ENCODE results near the gene IL36A.
A peak's percentile ranks its signal among the peaks of the same experiment; 100 is the strongest.

IL36A gene

GRCh38 chr2:113046465-113046864 lies 41.2 kb downstream of the IL36A start:
- ChIA-PET CTCF (no interaction called here), POLR2A (no interaction called here)
- DNase-seq (ENCODE audit: extremely low spot score) = no peak
- no peak for TF ChIP-seq FOXA1 (IDR thresholded peaks at IDR 0.05)
- no peak for TF ChIP-seq NFRKB (IDR thresholded peaks at IDR 0.05)
- no peak for TF ChIP-seq ELF4 (IDR thresholded peaks at IDR 0.05)
- TF ChIP-seq FOXM1 (IDR thresholded peaks at IDR 0.05; ENCODE audit: borderline replicate concordance) = no peak
- no peak for TF ChIP-seq HDGF (IDR thresholded peaks at IDR 0.05; ENCODE audit: borderline replicate concordance)
- no peak for TF ChIP-seq ZNF384 (IDR thresholded peaks at IDR 0.05)

GRCh38 chr2:113050921-113051895 lies 45.9 kb downstream of the IL36A start:
- CTCF ChIA-PET = no interaction called here
- TF ChIP-seq L3MBTL2 (conservative IDR thresholded peaks at IDR 0.05) (no peak), BHLHE40 (IDR thresholded peaks at IDR 0.05; ENCODE audit: borderline replicate concordance) (no peak), NFRKB (IDR thresholded peaks at IDR 0.05) (no peak), ZNF384 (IDR thresholded peaks at IDR 0.05) (no peak), FOXK2 (IDR thresholded peaks at IDR 0.05) (no peak), LEF1 (IDR thresholded peaks at IDR 0.05; ENCODE audit: borderline replicate concordance) (no peak), FOXM1 (IDR thresholded peaks at IDR 0.05; ENCODE audit: borderline replicate concordance) (no peak), SUZ12 (IDR thresholded peaks at IDR 0.05) (no peak), ELF4 (IDR thresholded peaks at IDR 0.05) (no peak), HDGF (IDR thresholded peaks at IDR 0.05; ENCODE audit: borderline replicate concordance) (no peak), CTBP1 (IDR thresholded peaks at IDR 0.05; ENCODE audit: borderline replicate concordance) (no peak), ARNT (IDR thresholded peaks at IDR 0.05) (no peak), PKNOX1 (IDR thresholded peaks at IDR 0.05) (no peak), SP1 (IDR thresholded peaks at IDR 0.05) (no peak)
- no peak for DNase-seq (ENCODE audit: extremely low spot score)
- POLR2A ChIA-PET = no interaction called here

- ChIA-PET POLR2A (no interaction called here), CTCF (no interaction called here)
- no peak for DNase-seq (ENCODE audit: extremely low spot score)
- no peak for TF ChIP-seq FOXA1 (IDR thresholded peaks at IDR 0.05)
Measured at GRCh38 chr2:113052396-113052917, 47.2 kb downstream of the IL36A start, which contains the start of gene IL36B. Gene IL36B (minus strand): TSS chr2:113052867.

- POLR2A ChIA-PET = no interaction called here
- DNase-seq (ENCODE audit: extremely low spot score) = no peak
- TF ChIP-seq NFRKB (IDR thresholded peaks at IDR 0.05) = no peak
- TF ChIP-seq SUZ12 (IDR thresholded peaks at IDR 0.05) = no peak
- no peak for TF ChIP-seq ZNF384 (IDR thresholded peaks at IDR 0.05)
- no peak for TF ChIP-seq FOXA1 (IDR thresholded peaks at IDR 0.05)
- TF ChIP-seq BHLHE40 (IDR thresholded peaks at IDR 0.05; ENCODE audit: borderline replicate concordance) = no peak
- CTCF ChIA-PET = no interaction called here
Measured at GRCh38 chr2:113053666-113054065, 48.4 kb downstream of the IL36A start.

GRCh38 chr2:113054066-113054465 lies 48.8 kb downstream of the IL36A start:
- no peak for TF ChIP-seq ARNT (IDR thresholded peaks at IDR 0.05)
- no peak for TF ChIP-seq CTBP1 (IDR thresholded peaks at IDR 0.05; ENCODE audit: borderline replicate concordance)
- ChIA-PET CTCF (no interaction called here), POLR2A (no interaction called here)
- DNase-seq (ENCODE audit: extremely low spot score) = no peak

- ChIA-PET POLR2A (no interaction called here), CTCF (no interaction called here)
- DNase-seq (ENCODE audit: extremely low spot score) = no peak
- TF ChIP-seq L3MBTL2 (conservative IDR thresholded peaks at IDR 0.05) (no peak), FOXK2 (IDR thresholded peaks at IDR 0.05) (no peak), ELF4 (IDR thresholded peaks at IDR 0.05) (no peak), ZNF384 (IDR thresholded peaks at IDR 0.05) (no peak), TARDBP (IDR thresholded peaks at IDR 0.05) (no peak), SUZ12 (IDR thresholded peaks at IDR 0.05) (no peak), HDGF (IDR thresholded peaks at IDR 0.05; ENCODE audit: borderline replicate concordance) (no peak), LEF1 (IDR thresholded peaks at IDR 0.05; ENCODE audit: borderline replicate concordance) (no peak), SP1 (IDR thresholded peaks at IDR 0.05) (no peak), FOXA1 (IDR thresholded peaks at IDR 0.05) (no peak), FOXM1 (IDR thresholded peaks at IDR 0.05; ENCODE audit: borderline replicate concordance) (no peak), PKNOX1 (IDR thresholded peaks at IDR 0.05) (no peak), CTBP1 (IDR thresholded peaks at IDR 0.05; ENCODE audit: borderline replicate concordance) (no peak), BHLHE40 (IDR thresholded peaks at IDR 0.05; ENCODE audit: borderline replicate concordance) (no peak), NFRKB (IDR thresholded peaks at IDR 0.05) (no peak), ARNT (IDR thresholded peaks at IDR 0.05) (no peak)
Measured at GRCh38 chr2:113056521-113056920, 51.3 kb downstream of the IL36A start.

GRCh38 chr2:113057117-113057516 lies 51.9 kb downstream of the IL36A start:
- TF ChIP-seq FOXK2 (IDR thresholded peaks at IDR 0.05) (no peak), BHLHE40 (IDR thresholded peaks at IDR 0.05; ENCODE audit: borderline replicate concordance) (no peak), PKNOX1 (IDR thresholded peaks at IDR 0.05) (peak; percentile 27; the same call in 1 of the 2 replicates)
- ChIA-PET CTCF (no interaction called here), POLR2A (no interaction called here)

More at GRCh38 chr2:113057117-113057516, 51.9 kb downstream of the IL36A start:
- DNase-seq (ENCODE audit: extremely low spot score) = no peak
